ENCODE data around the gene MAML2.

DNA sequence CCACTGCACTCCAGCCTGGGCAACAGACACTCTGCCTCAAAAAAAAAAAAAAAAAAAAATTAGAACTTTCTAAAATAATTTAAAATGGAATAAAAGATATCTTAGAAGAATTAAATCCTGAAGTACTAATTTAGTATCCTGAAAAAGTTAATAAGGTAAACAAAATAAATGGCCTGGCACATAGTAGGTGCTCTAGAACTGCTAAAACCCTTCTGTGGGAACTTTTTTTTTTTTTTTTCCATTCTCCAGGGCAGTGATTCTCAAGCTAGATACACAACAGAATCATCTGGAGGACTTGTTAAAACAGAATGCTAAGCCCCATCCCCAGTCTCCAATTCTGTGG lies 65.3 kb downstream of the MAML2 start:
- TF ChIP-seq, protein P1, sequence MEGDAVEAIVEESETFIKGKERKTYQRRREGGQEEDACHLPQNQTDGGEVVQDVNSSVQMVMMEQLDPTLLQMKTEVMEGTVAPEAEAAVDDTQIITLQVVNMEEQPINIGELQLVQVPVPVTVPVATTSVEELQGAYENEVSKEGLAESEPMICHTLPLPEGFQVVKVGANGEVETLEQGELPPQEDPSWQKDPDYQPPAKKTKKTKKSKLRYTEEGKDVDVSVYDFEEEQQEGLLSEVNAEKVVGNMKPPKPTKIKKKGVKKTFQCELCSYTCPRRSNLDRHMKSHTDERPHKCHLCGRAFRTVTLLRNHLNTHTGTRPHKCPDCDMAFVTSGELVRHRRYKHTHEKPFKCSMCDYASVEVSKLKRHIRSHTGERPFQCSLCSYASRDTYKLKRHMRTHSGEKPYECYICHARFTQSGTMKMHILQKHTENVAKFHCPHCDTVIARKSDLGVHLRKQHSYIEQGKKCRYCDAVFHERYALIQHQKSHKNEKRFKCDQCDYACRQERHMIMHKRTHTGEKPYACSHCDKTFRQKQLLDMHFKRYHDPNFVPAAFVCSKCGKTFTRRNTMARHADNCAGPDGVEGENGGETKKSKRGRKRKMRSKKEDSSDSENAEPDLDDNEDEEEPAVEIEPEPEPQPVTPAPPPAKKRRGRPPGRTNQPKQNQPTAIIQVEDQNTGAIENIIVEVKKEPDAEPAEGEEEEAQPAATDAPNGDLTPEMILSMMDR (IDR thresholded peaks at IDR 0.05): no peak
- no peak for TF ChIP-seq POLR2AphosphoS5 (IDR thresholded peaks at IDR 0.05; ENCODE audit: low read depth, low read length)

Data from Panc1 (cell line).